Pancreas (tissue), 10 donors: Measurements from ENCODE around the gene CHMP4B. TPM values are rescaled to one million over a fixed set of nuclear protein-coding genes. Genes with fewer than 3 reads are reported as not detected.

Experiments
- ATAC-seq, 4 donors: fragments of 200-7000 bp; cut with Tn5 transposase; one replicate each; pipeline versions ENCODE4 v1.8.0 to v1.9.1; 2020; ENCODE audit warnings: mild to moderate bottlenecking in 4 of 4, moderate library complexity in 4 of 4
- DNase-seq, 6 donors: peaks; one replicate each; pipeline ENCODE4 v3.0.0-alpha.2; 2020
- FAIRE-seq: peaks from 2 replicates; lab custom pipeline; 2012; peaks lifted over from hg19 to GRCh38; lab: Jason Lieb, UNC
- H3K27ac ChIP-seq, 4 donors: fragments of 200-600 bp; sonication (generic); 1 replicate in 3 of 4; 2 replicates in 1 of 4; pipeline versions ENCODE4 v1.5.0 to v1.8.0; 2020
- H3K27me3 ChIP-seq, 4 donors: fragments of 200-600 bp; one replicate each; pipeline ENCODE4 v1.8.0; 2021
- H3K36me3 ChIP-seq, 3 donors: fragments of 200-600 bp; sonication (generic) in 1 of 3; one replicate each; pipeline versions ENCODE4 v1.5.0 to v1.8.0; 2020 to 2021
- H3K4me1 ChIP-seq, 3 donors: fragments of 200-600 bp; one replicate each; pipeline ENCODE4 v1.8.0; 2021
- H3K4me3 ChIP-seq, 4 donors: fragments of 200-600 bp; sonication (generic) in 2 of 4; one replicate each; pipeline versions ENCODE4 v1.5.0 to v1.8.0; 2020 to 2021
- H3K9me3 ChIP-seq, 4 donors: fragments of 200-600 bp; one replicate each; pipeline ENCODE4 v1.8.0; 2021
- CTCF ChIP-seq, 4 donors: fragments of 200-600 bp; sonication (generic) in 3 of 4; IDR thresholded peaks; one replicate each; pipeline versions ENCODE4 v1.5.0 to v1.8.0; 2021; ENCODE audit warnings: antibody characterized with exemption in 4 of 4
- WGBS, 2 donors: extraction: QIAGEN DNeasy Blood & Tissue Kit; methylation state at CpG; one replicate each; pipeline ENCODE4 v1.1.7; 2013; 5-methylcytosine and 5-hydroxymethylcytosine counted together
- intact Hi-C, 3 donors: fragments of 100-400 bp; cut with DNase I; formaldehyde crosslinking; loops; one replicate each; pipeline versions ENCODE4 v1.11.1 to v1.14.2; 2022
- polyA plus RNA-seq, 2 donors: library from polyadenylated mRNA; stranded (reverse); fragments of 200-250 nt; gene quantifications; one replicate each; pipeline ENCODE4 v1.2.3, GENCODE V29; 2013
- total RNA-seq, 6 donors: library from RNA; stranded (reverse); fragmentation: NEBNext Ultra II Directional in 4 of 6; extraction: Animal tissue kit (Norgen Biotek cat#: 25700) in 4 of 6; gene quantifications; one replicate each; pipeline versions ENCODE4 v1.2.1 to v1.2.4, GENCODE V29; 2021 to 2023
- donor health status: healthy with polysubstance abuse.
- donor health status: DM: no; HTN: no; CAD: no; lungs with moderate emphysema.
- donor health status: DM: no; HTN: no; CAD: no.
- donor health status: control.
- donor health status: control.
- donor health status: Bipolar disorder and iron deficiency.
- donor health status: DM: yes; HTN: yes; CAD: no.
- donor health status: DM: no; HTN: no; CAD: no.
- donor health status: DM: no; HTN: no; CAD: no.
- donor health status: DM: yes; HTN: yes; CAD: no.

Gene CHMP4B
- total and polyA plus RNA-seq, 8 donors, result 28.4 to 66.3 (median 42.6) TPM

- no peak for ATAC-seq
- TF ChIP-seq CTCF (IDR thresholded peaks at IDR 0.05), result no peak
- no peak for DNase-seq
These were observed 2.8 kb upstream of the CHMP4B start for GRCh38 chr20:33808388-33808787.

GRCh38 chr20:33810259-33810658, 889 bp upstream of the CHMP4B start:
- TF ChIP-seq CTCF (IDR thresholded peaks at IDR 0.05), result no peak
- no peak overlapping the region for H3K4me3 ChIP-seq
- ATAC-seq (no peak), FAIRE-seq (no peak), DNase-seq (no peak)
- no peaks in the 10 kb centered on the region for H3K27me3 ChIP-seq
- no peak overlapping the region for H3K27ac ChIP-seq
- H3K4me1 ChIP-seq, result peaks cover 13 to 24% (median 23%) of the 10 kb centered on the region in 3 donors
- no peaks in the 10 kb centered on the region for H3K36me3 ChIP-seq
- intact Hi-C loops, result loop anchor here in 1 of 3 donors (10.0 kb wide), 1 partner anchor 65 kb away; no protein-coding TSS in a partner anchor
- no peaks in the 10 kb centered on the region for H3K9me3 ChIP-seq
- WGBS, 2 donors, result 36 to 40% methylated on average over 5 of the region's 5 CpGs

More at GRCh38 chr20:33808388-33808787, 2.8 kb upstream of the CHMP4B start:
- peaks cover under 1 to 8% (median 6%) of the 10 kb centered on the region in 3 donors for H3K4me1 ChIP-seq
- H3K27ac ChIP-seq, result no peak overlapping the region
- 85 to 89% methylated on average over 3 of the region's 3 CpGs for WGBS, 2 donors
- H3K4me3 ChIP-seq, result no peak overlapping the region
- no peaks in the 10 kb centered on the region for H3K36me3 ChIP-seq
- no peak for FAIRE-seq
- no peaks in the 10 kb centered on the region for H3K27me3 ChIP-seq
- H3K9me3 ChIP-seq, result no peaks in the 10 kb centered on the region
- intact Hi-C loops, result loop anchor here in 1 of 3 donors (10.0 kb wide), 1 partner anchor 134 kb away; the partner anchor contains the start of gene NECAB3

GRCh38 chr20:33811776-33812151, 616 bp downstream of the CHMP4B start:
- DNase-seq (peak in 3 of 6 donors; percentile 31 to 62 (median 34)), ATAC-seq (peak; percentile 21 to 29 (median 26)), FAIRE-seq (no peak)
- peak overlapping the region; percentile 90 to 97 (median 93) for H3K27ac ChIP-seq
- no peaks in the 10 kb centered on the region for H3K27me3 ChIP-seq
- 0 to 1% methylated on average over 11 to 12 of the region's 12 CpGs for WGBS, 2 donors
- TF ChIP-seq CTCF (IDR thresholded peaks at IDR 0.05), result no peak
- no peaks in the 10 kb centered on the region for H3K36me3 ChIP-seq
- H3K9me3 ChIP-seq, result no peaks in the 10 kb centered on the region
- peaks cover 13 to 25% (median 23%) of the 10 kb centered on the region in 3 donors for H3K4me1 ChIP-seq
- peak overlapping the region; percentile 79 to 94 (median 89) for H3K4me3 ChIP-seq
- intact Hi-C loops, result loop anchor here in 1 of 3 donors (10.0 kb wide), 1 partner anchor 63 kb away; no protein-coding TSS in a partner anchor

- ATAC-seq, result peak; percentile 12 to 62 (median 33)
- peak in 3 of 6 donors; percentile 49 to 68 (median 54) for DNase-seq
- Histone ChIP-seq H3K27ac (peak overlapping the region; percentile 90 to 97 (median 93)), H3K36me3 (no peaks in the 10 kb centered on the region), H3K9me3 (no peaks in the 10 kb centered on the region), H3K4me3 (peak overlapping the region; percentile 79 to 94 (median 89)), H3K4me1 (peaks cover 13 to 25% (median 23%) of the 10 kb centered on the region in 3 donors), H3K27me3 (no peaks in the 10 kb centered on the region)
- intact Hi-C loops, result loop anchor here in 1 of 3 donors (10.0 kb wide), 1 partner anchor 62 kb away; no protein-coding TSS in a partner anchor
- WGBS, 2 donors, result 2 to 3% methylated on average over 14 of the region's 14 CpGs
- no peak for TF ChIP-seq CTCF (IDR thresholded peaks at IDR 0.05)
- FAIRE-seq, result no peak
These were observed 1.2 kb downstream of the CHMP4B start for GRCh38 chr20:33812152-33812849.
